ENCODE results near the gene NEDD8. TPM values are rescaled to one million over a fixed set of nuclear protein-coding genes. Genes with fewer than 3 reads are reported as not detected.

The NEDD8 gene
- total RNA-seq, 1 experiment from 2014 or later = 129 TPM

GRCh38 chr14:24177041-24177825 lies 54.9 kb downstream of the NEDD8 start:
- in situ Hi-C loops (cut with HindIII; ENCODE audit: low pct_unique_long_range_greater_than_20kb, low sequenced_read_pairs) = no loop called here
- no peak for DNase-seq (ENCODE audit: low read depth)

- DNase-seq (ENCODE audit: low read depth) = no peak
- in situ Hi-C loops (cut with HindIII; ENCODE audit: low pct_unique_long_range_greater_than_20kb, low sequenced_read_pairs) = no loop called here
These were observed 55.6 kb downstream of the NEDD8 start for GRCh38 chr14:24176599-24176998.

GRCh38 chr14:24172871-24173281 lies 59.3 kb downstream of the NEDD8 start:
- in situ Hi-C loops (cut with HindIII; ENCODE audit: low pct_unique_long_range_greater_than_20kb, low sequenced_read_pairs) = no loop called here
- no peak for DNase-seq (ENCODE audit: low read depth)

GRCh38 chr14:24172261-24172860 lies 59.8 kb downstream of the NEDD8 start:
- DNase-seq (ENCODE audit: low read depth) = no peak
- in situ Hi-C loops (cut with HindIII; ENCODE audit: low pct_unique_long_range_greater_than_20kb, low sequenced_read_pairs) = no loop called here

- in situ Hi-C loops (cut with HindIII; ENCODE audit: low pct_unique_long_range_greater_than_20kb, low sequenced_read_pairs) = no loop called here
- DNase-seq (ENCODE audit: low read depth) = no peak
These were observed 60.5 kb downstream of the NEDD8 start, which contains the start of gene REC8 for GRCh38 chr14:24171422-24172260. Gene REC8, plus strand, starts transcription at chr14:24172080. Its CDS starts 473 bp downstream, at chr14:24172553.

GRCh38 chr14:24167469-24168114 lies 64.6 kb downstream of the NEDD8 start:
- in situ Hi-C loops (cut with HindIII; ENCODE audit: low pct_unique_long_range_greater_than_20kb, low sequenced_read_pairs) = no loop called here
- no peak for DNase-seq (ENCODE audit: low read depth)

Other genes with a start within 250 kb of the NEDD8 start
- gene DHRS4L2, start 243.4 kb downstream of the NEDD8 start, total RNA-seq (2014; rRNA removed; shearing (Covaris generic); ENCODE audit: low replicate concordance) = 15.3 and 32.1 TPM in 2 replicates
- gene CARMIL3, start 180.4 kb downstream of the NEDD8 start, total RNA-seq (2014; rRNA removed; shearing (Covaris generic); ENCODE audit: low replicate concordance) = 0.26 TPM in 1 of 2 replicates, not detected in the other
- gene CPNE6, start 160.8 kb downstream of the NEDD8 start, total RNA-seq (2014; rRNA removed; shearing (Covaris generic); ENCODE audit: low replicate concordance) = 0.07 TPM in 1 of 2 replicates, not detected in the other
- gene PCK2, start 138.1 kb downstream of the NEDD8 start, total RNA-seq (2014; rRNA removed; shearing (Covaris generic); ENCODE audit: low replicate concordance) = 19.5 and 54.7 TPM in 2 replicates
- 47.4 and 117 TPM in 2 replicates for gene DCAF11, start 117.6 kb downstream of the NEDD8 start, total RNA-seq (2014; rRNA removed; shearing (Covaris generic); ENCODE audit: low replicate concordance)
- gene NRL, start 117.4 kb downstream of the NEDD8 start, total RNA-seq (2014; rRNA removed; shearing (Covaris generic); ENCODE audit: low replicate concordance) = 1.8 TPM in 1 of 2 replicates, not detected in the other
- gene FITM1, start 101.7 kb downstream of the NEDD8 start, total RNA-seq (2014; rRNA removed; shearing (Covaris generic); ENCODE audit: low replicate concordance) = not detected in 2 replicates
- gene PSME1, start 96.2 kb downstream of the NEDD8 start, total RNA-seq (2014; rRNA removed; shearing (Covaris generic); ENCODE audit: low replicate concordance) = 77.8 and 123 TPM in 2 replicates
- gene EMC9, start 90.8 kb downstream of the NEDD8 start, total RNA-seq (2014; rRNA removed; shearing (Covaris generic); ENCODE audit: low replicate concordance) = 12.8 and 23.0 TPM in 2 replicates
- 191 and 202 TPM in 2 replicates for gene PSME2, start 85.8 kb downstream of the NEDD8 start, total RNA-seq (2014; rRNA removed; shearing (Covaris generic); ENCODE audit: low replicate concordance)
- gene RNF31, start 84.9 kb downstream of the NEDD8 start, total RNA-seq (2014; rRNA removed; shearing (Covaris generic); ENCODE audit: low replicate concordance) = 46.1 and 48.9 TPM in 2 replicates
- gene IRF9, start 71.1 kb downstream of the NEDD8 start, total RNA-seq (2014; rRNA removed; shearing (Covaris generic); ENCODE audit: low replicate concordance) = 29.9 and 36.1 TPM in 2 replicates
- gene REC8, start 60.3 kb downstream of the NEDD8 start, total RNA-seq (2014; rRNA removed; shearing (Covaris generic); ENCODE audit: low replicate concordance) = not detected in 2 replicates
- gene IPO4, start 43.6 kb downstream of the NEDD8 start, total RNA-seq (2014; rRNA removed; shearing (Covaris generic); ENCODE audit: low replicate concordance) = 25.7 and 32.7 TPM in 2 replicates
- gene TM9SF1, start 36.9 kb downstream of the NEDD8 start, total RNA-seq (2014; rRNA removed; shearing (Covaris generic); ENCODE audit: low replicate concordance) = 50.9 and 57.1 TPM in 2 replicates
- gene TSSK4, start 26.7 kb downstream of the NEDD8 start, total RNA-seq (2014; rRNA removed; shearing (Covaris generic); ENCODE audit: low replicate concordance) = not detected in 2 replicates
- gene CHMP4A, start 18.9 kb downstream of the NEDD8 start, total RNA-seq (2014; rRNA removed; shearing (Covaris generic); ENCODE audit: low replicate concordance) = 23.3 and 52.2 TPM in 2 replicates
- 19.8 and 23.5 TPM in 2 replicates for gene MDP1, start 16.3 kb downstream of the NEDD8 start, total RNA-seq (2014; rRNA removed; shearing (Covaris generic); ENCODE audit: low replicate concordance)
- gene GMPR2, start 562 bp upstream of the NEDD8 start, total RNA-seq (2014; rRNA removed; shearing (Covaris generic); ENCODE audit: low replicate concordance) = 57.8 and 93.4 TPM in 2 replicates
- gene TINF2, start 10.3 kb upstream of the NEDD8 start, total RNA-seq (2014; rRNA removed; shearing (Covaris generic); ENCODE audit: low replicate concordance) = 27.7 and 38.3 TPM in 2 replicates
- gene TGM1, start 30.8 kb upstream of the NEDD8 start, total RNA-seq (2014; rRNA removed; shearing (Covaris generic); ENCODE audit: low replicate concordance) = 0.44 TPM in 1 of 2 replicates, not detected in the other
- 10.3 and 12.9 TPM in 2 replicates for gene RABGGTA, start 39.2 kb upstream of the NEDD8 start, total RNA-seq (2014; rRNA removed; shearing (Covaris generic); ENCODE audit: low replicate concordance)
- gene DHRS1, start 67.4 kb upstream of the NEDD8 start, total RNA-seq (2014; rRNA removed; shearing (Covaris generic); ENCODE audit: low replicate concordance) = 5.3 and 9.2 TPM in 2 replicates
- gene NOP9, start 67.5 kb upstream of the NEDD8 start, total RNA-seq (2014; rRNA removed; shearing (Covaris generic); ENCODE audit: low replicate concordance) = 8.8 and 13.8 TPM in 2 replicates
- 1.0 and 6.8 TPM in 2 replicates for gene CIDEB, start 75.6 kb upstream of the NEDD8 start, total RNA-seq (2014; rRNA removed; shearing (Covaris generic); ENCODE audit: low replicate concordance)
- gene LTB4R2, start 77.8 kb upstream of the NEDD8 start, total RNA-seq (2014; rRNA removed; shearing (Covaris generic); ENCODE audit: low replicate concordance) = 0.98 TPM in 1 of 2 replicates, not detected in the other
- gene LTB4R, start 79.1 kb upstream of the NEDD8 start, total RNA-seq (2014; rRNA removed; shearing (Covaris generic); ENCODE audit: low replicate concordance) = 0.12 and 2.7 TPM in 2 replicates
- gene ADCY4, start 102.7 kb upstream of the NEDD8 start, total RNA-seq (2014; rRNA removed; shearing (Covaris generic); ENCODE audit: low replicate concordance) = not detected in 2 replicates
- gene RIPK3, start 107.6 kb upstream of the NEDD8 start, total RNA-seq (2014; rRNA removed; shearing (Covaris generic); ENCODE audit: low replicate concordance) = not detected in 2 replicates
- gene NFATC4, start 135.8 kb upstream of the NEDD8 start, total RNA-seq (2014; rRNA removed; shearing (Covaris generic); ENCODE audit: low replicate concordance) = not detected in 2 replicates
- 0.03 TPM in 1 of 2 replicates, not detected in the other for gene NYNRIN, start 166.6 kb upstream of the NEDD8 start, total RNA-seq (2014; rRNA removed; shearing (Covaris generic); ENCODE audit: low replicate concordance)
- gene CBLN3, start 197.3 kb upstream of the NEDD8 start, total RNA-seq (2014; rRNA removed; shearing (Covaris generic); ENCODE audit: low replicate concordance) = 0.81 and 2.2 TPM in 2 replicates
- 25.4 and 31.1 TPM in 2 replicates for gene KHNYN, start 197.6 kb upstream of the NEDD8 start, total RNA-seq (2014; rRNA removed; shearing (Covaris generic); ENCODE audit: low replicate concordance)
- 17.2 and 31.0 TPM in 2 replicates for gene SDR39U1, start 210.4 kb upstream of the NEDD8 start, total RNA-seq (2014; rRNA removed; shearing (Covaris generic); ENCODE audit: low replicate concordance)

Data from Caki2 (cell line).